ENCODE results near the gene FANCC.

Gene FANCC, protein sequence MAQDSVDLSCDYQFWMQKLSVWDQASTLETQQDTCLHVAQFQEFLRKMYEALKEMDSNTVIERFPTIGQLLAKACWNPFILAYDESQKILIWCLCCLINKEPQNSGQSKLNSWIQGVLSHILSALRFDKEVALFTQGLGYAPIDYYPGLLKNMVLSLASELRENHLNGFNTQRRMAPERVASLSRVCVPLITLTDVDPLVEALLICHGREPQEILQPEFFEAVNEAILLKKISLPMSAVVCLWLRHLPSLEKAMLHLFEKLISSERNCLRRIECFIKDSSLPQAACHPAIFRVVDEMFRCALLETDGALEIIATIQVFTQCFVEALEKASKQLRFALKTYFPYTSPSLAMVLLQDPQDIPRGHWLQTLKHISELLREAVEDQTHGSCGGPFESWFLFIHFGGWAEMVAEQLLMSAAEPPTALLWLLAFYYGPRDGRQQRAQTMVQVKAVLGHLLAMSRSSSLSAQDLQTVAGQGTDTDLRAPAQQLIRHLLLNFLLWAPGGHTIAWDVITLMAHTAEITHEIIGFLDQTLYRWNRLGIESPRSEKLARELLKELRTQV

DNA sequence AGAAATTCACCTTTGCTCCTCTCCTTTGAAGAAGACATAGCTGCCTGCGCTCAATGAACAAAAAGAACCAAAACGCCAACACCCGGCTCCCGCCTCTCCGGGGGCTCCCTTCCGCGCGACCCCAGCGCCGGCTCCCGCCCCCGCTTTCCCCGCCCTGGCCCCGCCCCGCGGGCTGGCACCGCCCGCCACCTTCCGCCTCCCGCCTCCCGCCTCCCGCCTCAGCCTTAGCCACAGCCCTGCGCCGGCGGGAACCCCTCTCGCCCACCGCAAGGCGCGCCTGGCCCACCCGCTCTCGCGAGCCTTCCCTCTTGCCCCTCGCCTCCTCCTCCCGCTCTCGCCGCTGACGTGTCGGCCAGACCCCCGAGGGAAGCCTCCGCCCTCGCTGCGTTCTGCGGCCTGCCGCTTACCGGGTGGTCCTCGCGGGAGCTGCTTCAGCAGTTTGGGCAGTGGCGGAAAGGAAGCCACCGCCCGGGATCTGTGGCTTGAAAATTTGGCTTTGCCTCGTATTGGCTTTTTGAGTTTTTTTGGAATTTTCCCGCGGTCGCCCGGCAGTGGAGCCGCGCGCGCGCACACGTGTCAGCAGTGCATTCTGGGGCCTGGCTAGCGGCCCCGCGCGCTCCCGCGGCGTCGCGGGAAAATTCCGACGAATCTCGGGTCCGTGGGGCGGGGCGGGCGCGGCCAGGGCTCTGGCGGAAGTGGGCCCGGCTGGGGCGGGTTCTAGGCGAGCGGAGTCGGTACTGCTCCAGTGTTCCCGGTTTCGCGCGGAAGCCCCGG, at the start of gene FANCC:
Gene FANCC, minus strand, starts transcription at position 591 of the 774 bp plus-strand sequence. CDS start 68,418 bp downstream, outside the sequence.
- Mint-ChIP-seq H3K4me1 (peaks cover 36% of the 10 kb centered on the region), H3K27ac (peak within 1 kb of the TSS; percentile 89), H3K27me3 (peaks cover 14% of the 10 kb centered on the region), H3K36me3 (peaks cover 9% of the 10 kb centered on the region), H3K4me3 (peak within 1 kb of the TSS; percentile 92), H3K9me3 (no peaks in the 10 kb centered on the region)
- CTCF ChIA-PET = no interaction called here
- peak; percentile 89 for DNase-seq

DNA sequence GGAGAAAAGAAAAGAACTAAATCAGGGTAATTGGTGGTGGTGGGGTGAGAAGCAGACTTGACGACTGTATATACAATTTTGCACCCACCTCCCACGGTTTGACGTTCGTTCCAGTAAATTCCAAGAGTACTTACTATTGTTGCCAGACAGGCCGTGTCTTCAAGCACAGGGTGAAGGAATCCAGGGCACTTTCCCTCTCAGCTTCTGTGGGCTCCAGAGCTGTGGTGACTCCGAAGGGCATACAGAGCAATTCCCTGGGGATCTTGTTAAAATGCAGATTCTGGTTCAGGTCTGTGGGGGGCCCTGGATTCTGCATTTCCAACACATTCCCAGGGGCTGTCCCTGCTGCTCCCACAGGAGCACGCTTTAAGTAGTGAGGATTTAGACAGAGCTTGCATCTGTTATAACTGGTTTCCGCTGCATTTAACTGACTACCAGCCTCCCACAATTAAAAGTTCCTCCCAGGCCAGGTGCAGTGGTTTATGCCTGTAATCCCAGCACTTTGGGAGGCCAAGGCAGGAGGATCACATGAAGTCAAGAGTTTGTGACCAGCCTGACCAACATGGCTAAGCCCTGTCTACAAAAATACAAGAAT, 49.3 kb upstream of the FANCC start:
- Mint-ChIP-seq H3K36me3 (no peaks in the 10 kb centered on the region), H3K4me1 (no peaks in the 10 kb centered on the region), H3K9me3 (no peaks in the 10 kb centered on the region), H3K4me3 (no peak overlapping the region), H3K27ac (no peak overlapping the region), H3K27me3 (peaks cover 53% of the 10 kb centered on the region)
- CTCF ChIA-PET = no interaction called here
- no peak for DNase-seq

DNA sequence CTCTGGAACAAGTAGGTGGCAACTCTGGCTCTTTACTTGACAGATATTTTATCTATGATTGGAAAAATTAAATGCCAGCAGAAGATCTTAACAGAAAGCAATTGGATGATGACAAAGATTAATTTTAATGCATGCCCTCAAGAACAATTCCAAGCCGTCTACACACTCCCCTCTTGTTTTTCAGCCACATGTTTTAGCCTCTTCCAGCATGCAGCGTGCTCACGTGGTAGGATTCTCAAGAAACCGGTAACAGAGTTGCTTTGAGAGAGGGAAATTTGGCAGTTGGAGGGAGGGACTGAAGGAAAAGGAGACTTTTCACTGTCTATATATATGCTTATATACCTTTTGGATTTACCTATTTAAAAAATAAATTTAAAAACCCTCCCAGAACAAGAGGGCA, 48.3 kb upstream of the FANCC start:
- no peak overlapping the region for H3K27ac Mint-ChIP-seq
- peaks cover 57% of the 10 kb centered on the region for H3K27me3 Mint-ChIP-seq
- no peaks in the 10 kb centered on the region for H3K9me3 Mint-ChIP-seq
- no peak for DNase-seq
- H3K36me3 Mint-ChIP-seq = no peaks in the 10 kb centered on the region
- no peaks in the 10 kb centered on the region for H3K4me1 Mint-ChIP-seq
- no peak overlapping the region for H3K4me3 Mint-ChIP-seq
- CTCF ChIA-PET = no interaction called here

DNA sequence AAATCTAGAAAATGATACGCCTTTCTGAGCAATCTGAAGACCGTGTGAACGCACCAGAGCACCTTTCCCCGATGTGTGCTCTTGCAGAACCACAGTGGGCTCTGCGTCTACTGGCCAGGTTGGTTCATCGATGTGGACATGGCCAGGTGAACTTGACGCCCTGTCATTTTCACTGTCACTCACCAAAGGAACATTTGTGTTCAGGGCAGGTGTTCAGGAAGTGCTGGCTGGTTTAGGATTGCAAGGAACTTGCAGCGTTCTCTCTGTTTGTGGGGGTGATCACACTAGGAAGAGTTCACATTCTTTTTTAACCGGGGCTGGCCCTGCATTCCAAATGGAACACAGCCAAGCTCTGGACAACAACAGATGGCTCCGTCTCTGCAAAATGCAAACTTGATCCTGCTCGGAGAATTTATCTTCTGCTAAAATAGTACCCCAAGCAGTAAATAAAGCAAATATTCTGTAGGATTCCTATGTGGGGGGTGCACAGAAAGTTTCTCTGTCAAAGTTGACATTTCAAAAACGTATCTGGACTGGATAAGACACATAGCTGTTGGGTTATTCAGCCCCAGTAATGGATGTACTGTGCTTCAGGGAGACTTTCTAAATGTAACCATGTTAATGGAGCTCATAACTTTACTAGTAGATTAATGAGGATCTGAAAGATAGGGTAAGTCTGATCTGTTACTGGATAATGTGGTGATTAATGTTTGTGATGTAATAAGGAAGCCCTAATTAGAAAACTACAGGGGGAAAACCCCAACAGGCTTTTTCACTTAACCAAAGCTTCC, 45.7 kb upstream of the FANCC start:
- Mint-ChIP-seq H3K4me1 (no peaks in the 10 kb centered on the region), H3K27ac (no peak overlapping the region), H3K4me3 (no peak overlapping the region), H3K36me3 (no peaks in the 10 kb centered on the region), H3K9me3 (no peaks in the 10 kb centered on the region), H3K27me3 (peaks cover 39% of the 10 kb centered on the region)
- no peak for DNase-seq
- CTCF ChIA-PET = no interaction called here

DNA sequence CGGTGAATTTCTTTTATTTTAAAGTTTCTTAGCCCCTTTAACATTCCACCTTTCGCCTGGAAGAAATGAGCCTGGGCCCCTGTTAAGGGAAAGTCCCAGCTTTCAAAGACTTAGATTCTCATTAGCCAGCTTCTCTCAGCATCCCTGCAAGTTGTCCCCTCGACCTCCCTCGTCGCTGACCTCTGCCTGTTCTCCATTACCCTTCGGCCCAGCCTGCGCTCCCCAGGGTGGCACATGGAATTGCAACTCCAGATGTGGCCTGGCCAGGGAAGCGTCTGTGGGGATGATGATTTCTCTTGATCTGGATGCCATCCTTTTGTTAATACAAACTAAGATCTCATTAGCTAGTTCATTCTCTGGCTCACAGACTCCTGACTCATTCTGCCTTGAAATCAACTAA, 43.4 kb upstream of the FANCC start:
- H3K27me3 Mint-ChIP-seq = peaks cover 40% of the 10 kb centered on the region
- no peak for DNase-seq
- H3K36me3 Mint-ChIP-seq = no peaks in the 10 kb centered on the region
- no peak overlapping the region for H3K27ac Mint-ChIP-seq
- no peaks in the 10 kb centered on the region for H3K4me1 Mint-ChIP-seq
- no peaks in the 10 kb centered on the region for H3K9me3 Mint-ChIP-seq
- H3K4me3 Mint-ChIP-seq = no peak overlapping the region
- CTCF ChIA-PET = no interaction called here

DNA sequence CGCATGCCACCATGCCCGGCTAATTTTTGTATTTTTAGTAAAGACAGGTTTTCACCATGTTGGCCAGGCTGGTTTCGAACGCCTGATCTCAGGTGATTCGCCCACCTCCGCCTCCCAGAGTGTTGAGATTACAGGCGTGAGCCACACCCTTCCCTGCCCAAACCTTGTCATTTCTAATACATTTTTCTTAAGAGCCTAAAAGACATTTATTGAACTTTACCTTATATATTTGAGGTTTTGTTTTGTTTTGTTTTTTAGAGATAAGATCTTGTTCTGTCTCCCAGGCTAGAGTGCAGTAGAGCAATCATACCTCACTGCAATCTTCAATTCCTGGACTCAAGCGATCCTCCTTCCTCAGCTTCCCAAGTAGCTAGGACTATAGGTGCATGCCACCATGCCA, 39.8 kb upstream of the FANCC start:
- CTCF ChIA-PET = no interaction called here
- Mint-ChIP-seq H3K9me3 (no peaks in the 10 kb centered on the region), H3K36me3 (no peaks in the 10 kb centered on the region), H3K4me3 (no peak overlapping the region), H3K27ac (no peak overlapping the region), H3K27me3 (peaks cover 53% of the 10 kb centered on the region), H3K4me1 (no peaks in the 10 kb centered on the region)
- no peak for DNase-seq

DNA sequence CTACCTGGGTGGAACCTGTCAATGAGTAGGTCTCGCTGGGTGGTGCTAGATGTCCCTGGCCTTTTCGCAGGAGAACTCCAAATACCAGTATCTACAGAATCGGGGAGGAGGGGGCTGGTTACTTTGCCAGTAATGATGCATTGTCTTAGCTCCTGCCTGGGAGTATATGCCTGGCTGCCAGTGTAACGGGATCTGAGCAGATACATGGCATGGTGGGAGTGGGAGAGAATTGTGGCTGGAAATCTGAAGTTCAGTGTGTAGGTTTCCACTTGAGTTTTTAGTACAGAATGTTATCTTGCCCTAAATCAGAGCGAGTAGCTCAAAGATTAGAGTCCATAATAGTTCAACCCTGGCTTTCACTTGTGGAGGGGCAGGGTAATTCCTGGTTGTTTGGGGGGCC, 38.0 kb upstream of the FANCC start:
- Mint-ChIP-seq H3K4me3 (no peak overlapping the region), H3K9me3 (no peaks in the 10 kb centered on the region), H3K4me1 (no peaks in the 10 kb centered on the region), H3K27me3 (peaks cover 57% of the 10 kb centered on the region), H3K36me3 (no peaks in the 10 kb centered on the region), H3K27ac (no peak overlapping the region)
- CTCF ChIA-PET = no interaction called here
- no peak for DNase-seq

DNA sequence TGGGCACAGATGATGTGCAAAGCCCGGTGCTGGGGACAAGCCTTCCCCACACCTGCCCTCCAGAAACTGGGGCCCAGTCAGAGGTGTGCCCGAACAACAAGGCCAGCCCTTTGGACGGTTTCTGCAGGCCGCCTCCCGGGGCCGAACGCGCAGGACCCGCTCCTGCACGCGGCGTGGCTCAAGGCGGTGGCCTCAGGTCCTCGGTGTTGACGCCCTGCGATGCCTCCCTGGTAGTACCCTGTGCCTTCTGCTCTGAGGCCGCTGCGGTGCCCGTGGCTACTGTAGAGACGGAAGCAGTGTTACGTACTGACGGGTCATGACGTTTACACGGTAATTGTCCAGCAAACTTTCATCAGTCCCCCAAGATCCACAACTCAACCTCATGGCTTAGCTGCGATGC, 33.5 kb upstream of the FANCC start:
- no peaks in the 10 kb centered on the region for H3K36me3 Mint-ChIP-seq
- no peak overlapping the region for H3K27ac Mint-ChIP-seq
- CTCF ChIA-PET = no interaction called here
- H3K4me1 Mint-ChIP-seq = peaks cover 2% of the 10 kb centered on the region
- no peak for DNase-seq
- no peaks in the 10 kb centered on the region for H3K9me3 Mint-ChIP-seq
- no peak overlapping the region for H3K4me3 Mint-ChIP-seq
- H3K27me3 Mint-ChIP-seq = peaks cover 74% of the 10 kb centered on the region

DNA sequence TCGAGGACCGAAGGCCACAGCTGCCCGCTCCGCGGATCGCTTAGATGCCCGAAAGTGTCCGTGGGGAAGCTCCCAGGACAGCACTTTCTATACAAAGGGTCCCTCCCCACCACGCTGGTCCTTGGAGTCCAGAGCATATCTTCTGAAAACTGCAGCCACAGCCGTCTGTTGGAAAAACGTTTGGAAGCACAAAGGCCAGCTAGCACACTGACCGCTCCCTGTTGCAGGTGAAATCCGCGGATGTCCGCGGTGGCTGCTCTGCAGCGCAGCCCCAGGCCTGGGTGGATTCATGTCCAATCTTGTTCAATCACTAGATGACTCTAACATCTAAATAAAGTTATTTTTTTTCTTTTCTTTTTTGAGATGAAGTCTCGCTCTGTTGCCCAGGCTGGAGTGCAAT, 32.8 kb upstream of the FANCC start:
- H3K4me3 Mint-ChIP-seq = no peak overlapping the region
- no peaks in the 10 kb centered on the region for H3K9me3 Mint-ChIP-seq
- H3K27me3 Mint-ChIP-seq = peaks cover 66% of the 10 kb centered on the region
- no peak overlapping the region for H3K27ac Mint-ChIP-seq
- no peaks in the 10 kb centered on the region for H3K36me3 Mint-ChIP-seq
- H3K4me1 Mint-ChIP-seq = peaks cover 2% of the 10 kb centered on the region
- CTCF ChIA-PET = no interaction called here
- no peak for DNase-seq

DNA sequence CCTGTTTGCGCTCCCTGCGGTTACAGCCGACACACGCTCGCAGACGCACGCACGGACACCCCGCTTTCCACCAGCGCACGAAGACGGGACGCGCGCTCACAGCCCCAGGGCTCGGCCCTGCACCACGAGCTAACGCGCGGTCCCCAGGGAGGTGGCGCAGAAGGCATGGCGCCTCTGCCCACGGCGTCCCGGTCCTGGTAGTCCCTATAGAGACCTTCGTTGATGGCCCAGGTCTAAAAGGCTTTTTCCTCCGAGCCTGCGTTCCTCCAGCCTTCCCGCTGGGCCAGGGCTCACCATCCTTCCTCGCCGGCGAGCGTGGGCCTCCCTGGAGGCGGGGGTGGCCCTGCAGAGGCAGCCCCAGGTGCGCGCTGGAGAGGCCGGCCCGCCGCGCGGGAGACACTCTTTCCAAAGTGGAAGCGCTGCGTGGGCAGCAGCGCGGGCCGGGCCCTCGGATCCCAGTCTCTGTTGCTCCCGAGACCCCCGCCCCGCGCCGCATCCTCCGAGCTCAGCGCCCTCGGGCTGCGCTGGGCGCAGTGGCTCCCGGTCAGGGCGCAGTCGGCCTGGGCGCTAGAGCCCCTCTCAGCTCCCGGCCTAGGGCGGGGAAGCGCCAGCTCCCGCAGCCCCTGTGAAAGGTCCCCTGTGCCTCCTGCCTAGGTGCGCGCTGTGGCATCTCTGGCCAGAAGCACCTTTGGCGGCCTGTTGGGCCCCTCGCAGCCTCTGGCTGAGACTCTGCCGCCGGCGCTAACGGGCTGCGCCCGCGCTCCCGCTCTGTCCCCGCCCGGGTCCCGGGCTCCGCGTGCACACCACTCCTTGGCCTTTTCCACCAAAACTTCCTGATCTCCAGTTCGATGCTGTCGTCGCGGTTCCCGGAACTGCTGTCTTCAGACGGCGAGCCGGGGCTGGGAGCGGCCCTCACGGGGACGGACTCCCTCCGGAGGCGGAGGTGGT, 31.9 kb upstream of the FANCC start:
- DNase-seq = no peak
- CTCF ChIA-PET = no interaction called here
- Mint-ChIP-seq H3K4me1 (peaks cover 2% of the 10 kb centered on the region), H3K9me3 (no peaks in the 10 kb centered on the region), H3K27ac (no peak overlapping the region), H3K36me3 (no peaks in the 10 kb centered on the region), H3K27me3 (peaks cover 57% of the 10 kb centered on the region), H3K4me3 (no peak overlapping the region)

DNA sequence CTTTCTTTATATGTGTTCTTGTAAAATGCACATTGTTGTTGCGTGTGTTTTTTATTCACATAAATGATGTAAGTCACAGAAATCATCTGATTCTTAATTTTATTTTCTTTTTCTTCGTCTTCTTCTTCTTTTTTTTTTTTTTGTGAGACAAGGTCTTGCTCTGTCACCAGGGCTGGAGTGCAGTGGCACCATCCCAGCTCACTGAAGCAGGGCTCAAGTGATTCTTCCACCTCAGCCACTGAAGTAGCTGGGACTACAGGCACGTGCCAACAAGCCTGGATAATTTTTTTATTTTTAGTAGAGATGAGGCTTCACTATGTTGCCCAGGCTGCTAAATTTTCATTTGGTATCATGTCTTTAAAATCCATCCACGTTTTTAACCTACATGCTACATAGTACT, 28.5 kb upstream of the FANCC start:
- Mint-ChIP-seq H3K9me3 (no peaks in the 10 kb centered on the region), H3K4me3 (no peak overlapping the region), H3K27me3 (peaks cover 38% of the 10 kb centered on the region), H3K4me1 (peaks cover 12% of the 10 kb centered on the region), H3K27ac (no peak overlapping the region), H3K36me3 (no peaks in the 10 kb centered on the region)
- CTCF ChIA-PET = no interaction called here
- no peak for DNase-seq

DNA sequence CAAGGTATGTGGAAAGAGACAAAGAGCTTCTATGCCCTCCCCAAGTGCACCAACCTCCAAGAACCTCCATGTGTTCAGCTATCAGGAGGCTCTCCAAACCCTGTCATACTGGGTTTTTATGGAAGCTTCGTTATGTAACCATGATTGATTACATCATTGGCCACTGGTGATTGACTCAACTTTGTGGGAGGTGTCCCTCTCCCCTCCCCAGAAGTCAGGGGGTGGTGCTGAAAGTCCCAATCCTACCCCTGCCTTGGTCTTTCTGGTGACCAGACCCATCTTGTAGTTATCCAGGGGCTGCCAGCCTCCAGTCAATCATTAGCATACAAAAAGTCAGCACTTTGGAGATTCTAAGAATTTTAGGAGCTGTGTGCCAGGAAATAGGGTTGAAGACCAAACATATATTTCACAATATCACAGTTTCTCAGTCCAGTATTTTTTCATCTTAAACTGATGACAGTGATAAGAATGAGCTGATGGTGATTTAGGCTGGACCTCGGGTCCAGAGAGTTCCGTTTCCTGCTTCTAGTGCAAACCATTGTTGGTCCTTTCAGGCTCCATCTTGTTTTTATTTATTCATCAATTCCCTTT, 27.3 kb upstream of the FANCC start:
- H3K4me3 Mint-ChIP-seq = no peak overlapping the region
- peaks cover 12% of the 10 kb centered on the region for H3K4me1 Mint-ChIP-seq
- no peak overlapping the region for H3K27ac Mint-ChIP-seq
- H3K27me3 Mint-ChIP-seq = peaks cover 26% of the 10 kb centered on the region
- H3K36me3 Mint-ChIP-seq = no peaks in the 10 kb centered on the region
- CTCF ChIA-PET = interaction anchor here (0.6 to 1.9 kb wide), 2 partner anchors 9 to 1118 kb away, joined by 3 to 5 read pairs; no protein-coding TSS in a partner anchor
- H3K9me3 Mint-ChIP-seq = peaks cover 1% of the 10 kb centered on the region
- DNase-seq = no peak
